CD4-positive, alpha-beta T cell treated with Interleukin-2 at 100 ng/mL for 4 hours (primary cell): Measurements from ENCODE around the gene NT5DC3.

Source experiments
- DNase-seq: peaks from one replicate; pipeline ENCODE4 v3.0.0-alpha.2; 2020; ENCODE audit warnings: low spot score

Gene NT5DC3

GRCh38 chr12:103833095-103833775 lies 7.8 kb downstream of the NT5DC3 start:
- no peak for DNase-seq

- no peak for DNase-seq
Observed at GRCh38 chr12:103832048-103832997, 8.7 kb downstream of the NT5DC3 start.

- DNase-seq = no peak
Observed at GRCh38 chr12:103830730-103831320, 10.2 kb downstream of the NT5DC3 start.

GRCh38 chr12:103830025-103830725 lies 10.9 kb downstream of the NT5DC3 start:
- no peak for DNase-seq

GRCh38 chr12:103829092-103829491 lies 11.9 kb downstream of the NT5DC3 start:
- DNase-seq = no peak

- DNase-seq = no peak
Observed at GRCh38 chr12:103827911-103828391, 13.1 kb downstream of the NT5DC3 start.

GRCh38 chr12:103824845-103825244 lies 16.2 kb downstream of the NT5DC3 start:
- no peak for DNase-seq

GRCh38 chr12:103824290-103824689 lies 16.7 kb downstream of the NT5DC3 start:
- no peak for DNase-seq

GRCh38 chr12:103823871-103824270 lies 17.2 kb downstream of the NT5DC3 start:
- no peak for DNase-seq

GRCh38 chr12:103821773-103822172 lies 19.3 kb downstream of the NT5DC3 start:
- DNase-seq = no peak

GRCh38 chr12:103820881-103821489 lies 20.0 kb downstream of the NT5DC3 start:
- DNase-seq = no peak

- DNase-seq = no peak
Observed at GRCh38 chr12:103820361-103820760, 20.7 kb downstream of the NT5DC3 start.

GRCh38 chr12:103819892-103820291 lies 21.1 kb downstream of the NT5DC3 start:
- DNase-seq = no peak

GRCh38 chr12:103819312-103819711 lies 21.7 kb downstream of the NT5DC3 start:
- DNase-seq = no peak

GRCh38 chr12:103817791-103818190 lies 23.2 kb downstream of the NT5DC3 start:
- DNase-seq = no peak

- no peak for DNase-seq
Observed at GRCh38 chr12:103816663-103817062, 24.4 kb downstream of the NT5DC3 start.

- DNase-seq = no peak
Observed at GRCh38 chr12:103814436-103814835, 26.6 kb downstream of the NT5DC3 start.

GRCh38 chr12:103813949-103814348 lies 27.1 kb downstream of the NT5DC3 start:
- DNase-seq = no peak

- DNase-seq = no peak
Observed at GRCh38 chr12:103813426-103813825, 27.6 kb downstream of the NT5DC3 start.

- DNase-seq = no peak
Observed at GRCh38 chr12:103812789-103813188, 28.2 kb downstream of the NT5DC3 start.

GRCh38 chr12:103811791-103812190 lies 29.2 kb downstream of the NT5DC3 start:
- DNase-seq = no peak

- DNase-seq = no peak
Observed at GRCh38 chr12:103810111-103810510, 30.9 kb downstream of the NT5DC3 start.
